Measurements from ENCODE around the gene TXNRD2. TPM values are rescaled to one million over a fixed set of nuclear protein-coding genes. Genes with fewer than 3 reads are reported as not detected.

TXNRD2 gene
- total RNA-seq, 2 donors from 2014 or later, result 7.3 to 13.6 TPM

GRCh38 chr22:19964701-19965386 lies 23.2 kb upstream of the TXNRD2 start:
- whole genome bisulfite sequencing, 2 experiments (ENCODE audit: insufficient coverage in 1 of 2, insufficient read length in 1 of 2), result 94 to 96% methylated on average over 5 to 15 of the region's 15 CpGs

GRCh38 chr22:19963863-19964642 lies 22.4 kb upstream of the TXNRD2 start:
- 89 to 91% methylated on average over 9 to 12 of the region's 12 CpGs for WGBS, 2 experiments (ENCODE audit: insufficient coverage in 1 of 2, insufficient read length in 1 of 2)
- peaks cover 2% of the 10 kb centered on the region for H3K36me3 Mint-ChIP-seq (ENCODE audit: low read depth)
- Histone ChIP-seq H3K9ac (ENCODE audit: extremely low read depth, low read length, poor library complexity, severe bottlenecking) (no peak overlapping the region), H3K27ac (ENCODE audit: low read depth, low read length) (no peak overlapping the region), H3K4me3 (ENCODE audit: low read length) (no peak overlapping the region), H3K9me3 (ENCODE audit: control insufficient read depth, low read length) (no peaks in the 10 kb centered on the region), H3K36me3 (ENCODE audit: control insufficient read depth, insufficient read depth, low read length) (peaks cover 6% of the 10 kb centered on the region), H3K4me1 (ENCODE audit: control insufficient read depth, insufficient read depth, low read length) (peaks cover 5% of the 10 kb centered on the region), H3K27me3 (ENCODE audit: control insufficient read depth, insufficient read depth, low read length, poor library complexity, severe bottlenecking) (no peaks in the 10 kb centered on the region)
- no peaks in the 10 kb centered on the region for H3K9me3 Mint-ChIP-seq
- no peak for DNase-seq
- no peak overlapping the region for H3K27ac Mint-ChIP-seq
- H3K4me1 Mint-ChIP-seq, result peaks cover 11% of the 10 kb centered on the region
- no peak for TF ChIP-seq CTCF (conservative IDR thresholded peaks at IDR 0.05)
- no peak overlapping the region for H3K4me3 Mint-ChIP-seq
- H3K27me3 Mint-ChIP-seq (ENCODE audit: insufficient read depth), result peaks cover 2% of the 10 kb centered on the region

More at GRCh38 chr22:19964701-19965386, 23.2 kb upstream of the TXNRD2 start:
- peaks cover 10% of the 10 kb centered on the region for H3K4me1 Mint-ChIP-seq
- no peak overlapping the region for H3K27ac ChIP-seq (ENCODE audit: low read depth, low read length)
- TF ChIP-seq CTCF (conservative IDR thresholded peaks at IDR 0.05), result no peak
- H3K4me1 ChIP-seq (ENCODE audit: control insufficient read depth, insufficient read depth, low read length), result peaks cover 2% of the 10 kb centered on the region
- H3K9me3 Mint-ChIP-seq, result no peaks in the 10 kb centered on the region
- H3K9me3 ChIP-seq (ENCODE audit: control insufficient read depth, low read length), result no peaks in the 10 kb centered on the region
- H3K4me3 ChIP-seq (ENCODE audit: low read length), result no peak overlapping the region
- H3K27me3 ChIP-seq (ENCODE audit: control insufficient read depth, insufficient read depth, low read length, poor library complexity, severe bottlenecking), result no peaks in the 10 kb centered on the region
- DNase-seq, result no peak
- peaks cover 2% of the 10 kb centered on the region for H3K36me3 Mint-ChIP-seq (ENCODE audit: low read depth)
- no peak overlapping the region for H3K4me3 Mint-ChIP-seq
- no peak overlapping the region for H3K9ac ChIP-seq (ENCODE audit: extremely low read depth, low read length, poor library complexity, severe bottlenecking)
- H3K36me3 ChIP-seq (ENCODE audit: control insufficient read depth, insufficient read depth, low read length), result peaks cover 6% of the 10 kb centered on the region
- no peak overlapping the region for H3K27ac Mint-ChIP-seq
- peaks cover 2% of the 10 kb centered on the region for H3K27me3 Mint-ChIP-seq (ENCODE audit: insufficient read depth)

- peaks cover 15% of the 10 kb centered on the region for H3K4me1 Mint-ChIP-seq
- H3K27me3 ChIP-seq (ENCODE audit: control insufficient read depth, insufficient read depth, low read length, poor library complexity, severe bottlenecking), result no peaks in the 10 kb centered on the region
- no peak for TF ChIP-seq CTCF (conservative IDR thresholded peaks at IDR 0.05)
- no peaks in the 10 kb centered on the region for H3K9me3 ChIP-seq (ENCODE audit: control insufficient read depth, low read length)
- peaks cover 6% of the 10 kb centered on the region for H3K36me3 ChIP-seq (ENCODE audit: control insufficient read depth, insufficient read depth, low read length)
- no peaks in the 10 kb centered on the region for H3K9me3 Mint-ChIP-seq
- H3K27me3 Mint-ChIP-seq (ENCODE audit: insufficient read depth), result peaks cover 2% of the 10 kb centered on the region
- H3K9ac ChIP-seq (ENCODE audit: extremely low read depth, low read length, poor library complexity, severe bottlenecking), result no peak overlapping the region
- no peak overlapping the region for H3K4me3 ChIP-seq (ENCODE audit: low read length)
- H3K27ac Mint-ChIP-seq, result peak overlapping the region; percentile 89
- no peak overlapping the region for H3K4me3 Mint-ChIP-seq
- peaks cover 5% of the 10 kb centered on the region for H3K4me1 ChIP-seq (ENCODE audit: control insufficient read depth, insufficient read depth, low read length)
- DNase-seq, result peak; percentile 92
- H3K36me3 Mint-ChIP-seq (ENCODE audit: low read depth), result no peaks in the 10 kb centered on the region
- WGBS, 2 experiments (ENCODE audit: insufficient coverage in 1 of 2, insufficient read length in 1 of 2), result 89 to 94% methylated on average over 24 to 30 of the region's 30 CpGs
- H3K27ac ChIP-seq (ENCODE audit: low read depth, low read length), result no peak overlapping the region
Measured at GRCh38 chr22:19962909-19963806, 21.5 kb upstream of the TXNRD2 start.
